ENCODE measurements around the gene TADA2A.

DNA sequence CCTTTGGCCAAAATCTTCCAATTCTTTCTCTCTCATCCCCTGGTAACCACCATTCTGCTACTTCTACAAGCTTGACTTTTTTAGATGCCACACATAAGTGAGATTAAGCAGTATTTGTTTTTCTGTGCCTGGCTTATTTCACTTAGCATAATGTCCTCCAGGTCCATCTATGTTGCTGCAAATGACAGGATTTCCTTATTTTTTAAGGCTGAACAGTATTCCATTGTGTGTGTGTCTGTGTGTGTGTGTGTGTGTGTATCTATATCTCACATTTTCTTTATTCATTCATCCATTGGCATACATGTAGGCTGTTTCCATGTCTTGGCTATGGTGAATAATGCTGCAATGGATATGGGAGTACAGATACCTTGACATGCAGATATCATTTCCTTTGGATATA is 6.2 kb upstream of the TADA2A start:
- no peak for TF ChIP-seq CTCF (IDR thresholded peaks at IDR 0.05)
- no peak for TF ChIP-seq POLR2AphosphoS5 (IDR thresholded peaks at IDR 0.05; ENCODE audit: low read depth, low read length)
- TF ChIP-seq, protein P1, sequence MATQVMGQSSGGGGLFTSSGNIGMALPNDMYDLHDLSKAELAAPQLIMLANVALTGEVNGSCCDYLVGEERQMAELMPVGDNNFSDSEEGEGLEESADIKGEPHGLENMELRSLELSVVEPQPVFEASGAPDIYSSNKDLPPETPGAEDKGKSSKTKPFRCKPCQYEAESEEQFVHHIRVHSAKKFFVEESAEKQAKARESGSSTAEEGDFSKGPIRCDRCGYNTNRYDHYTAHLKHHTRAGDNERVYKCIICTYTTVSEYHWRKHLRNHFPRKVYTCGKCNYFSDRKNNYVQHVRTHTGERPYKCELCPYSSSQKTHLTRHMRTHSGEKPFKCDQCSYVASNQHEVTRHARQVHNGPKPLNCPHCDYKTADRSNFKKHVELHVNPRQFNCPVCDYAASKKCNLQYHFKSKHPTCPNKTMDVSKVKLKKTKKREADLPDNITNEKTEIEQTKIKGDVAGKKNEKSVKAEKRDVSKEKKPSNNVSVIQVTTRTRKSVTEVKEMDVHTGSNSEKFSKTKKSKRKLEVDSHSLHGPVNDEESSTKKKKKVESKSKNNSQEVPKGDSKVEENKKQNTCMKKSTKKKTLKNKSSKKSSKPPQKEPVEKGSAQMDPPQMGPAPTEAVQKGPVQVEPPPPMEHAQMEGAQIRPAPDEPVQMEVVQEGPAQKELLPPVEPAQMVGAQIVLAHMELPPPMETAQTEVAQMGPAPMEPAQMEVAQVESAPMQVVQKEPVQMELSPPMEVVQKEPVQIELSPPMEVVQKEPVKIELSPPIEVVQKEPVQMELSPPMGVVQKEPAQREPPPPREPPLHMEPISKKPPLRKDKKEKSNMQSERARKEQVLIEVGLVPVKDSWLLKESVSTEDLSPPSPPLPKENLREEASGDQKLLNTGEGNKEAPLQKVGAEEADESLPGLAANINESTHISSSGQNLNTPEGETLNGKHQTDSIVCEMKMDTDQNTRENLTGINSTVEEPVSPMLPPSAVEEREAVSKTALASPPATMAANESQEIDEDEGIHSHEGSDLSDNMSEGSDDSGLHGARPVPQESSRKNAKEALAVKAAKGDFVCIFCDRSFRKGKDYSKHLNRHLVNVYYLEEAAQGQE (IDR thresholded peaks at IDR 0.05; ENCODE audit: insufficient read depth in 1 of 2, low read depth in 2 of 2, low read length in 1 of 2), result no peak
- no peak for TF ChIP-seq SIN3A (IDR thresholded peaks at IDR 0.05; ENCODE audit: borderline replicate concordance, insufficient read depth, low read depth, low read length)
- no peak for TF ChIP-seq TCF7L2 (IDR thresholded peaks at IDR 0.05; ENCODE audit: low read depth, low read length)
